Suprapubic skin (tissue), 4 donors: Measurements from ENCODE around the gene KSR2. TPM values are rescaled to one million over a fixed set of nuclear protein-coding genes. Genes with fewer than 3 reads are reported as not detected.

Experiments
- DNase-seq, 2 donors: peaks; one replicate each; pipeline ENCODE4 v3.0.0-alpha.2; 2019; ENCODE audit warnings: low spot score in 2 of 2
- H3K27ac ChIP-seq: fragments of 200-600 bp; sonication (generic); one replicate; pipeline ENCODE4 v1.5.1; 2019
- H3K27me3 ChIP-seq: fragments of 200-600 bp; sonication (generic); one replicate; pipeline ENCODE4 v1.5.1; 2019
- H3K36me3 ChIP-seq: fragments of 200-600 bp; sonication (generic); one replicate; pipeline ENCODE4 v1.5.1; 2019
- H3K4me1 ChIP-seq: fragments of 200-600 bp; sonication (generic); one replicate; pipeline ENCODE4 v1.5.1; 2019
- H3K4me3 ChIP-seq: fragments of 200-600 bp; sonication (generic); one replicate; pipeline ENCODE4 v1.5.1; 2019; ENCODE audit warnings: mild to moderate bottlenecking
- H3K9me3 ChIP-seq: fragments of 200-600 bp; sonication (generic); one replicate; pipeline ENCODE4 v1.5.1; 2019
- EP300 ChIP-seq: sonication (generic); formaldehyde crosslinking; IDR thresholded peaks from one replicate; pipeline ENCODE4 v1.6.1; 2017; ENCODE audit warnings: antibody characterized with exemption
- POLR2A ChIP-seq, 2 donors: fragments of 450-650 bp; IDR thresholded peaks; one replicate each; pipeline ENCODE4 v1.6.1; 2017; ENCODE audit warnings: antibody characterized with exemption in 2 of 2, mild to moderate bottlenecking in 2 of 2, moderate library complexity in 2 of 2
- POLR2AphosphoS5 ChIP-seq, 3 donors: sonication (generic); formaldehyde crosslinking; IDR thresholded peaks; one replicate each; pipeline ENCODE4 v1.6.1; 2017; ENCODE audit warnings: antibody characterized with exemption in 3 of 3
- WGBS: methylation state at CpG from one replicate; pipeline ENCODE4 v1.1.5; 2018; 5-methylcytosine and 5-hydroxymethylcytosine counted together
- total RNA-seq, 4 donors: library from RNA; depleted of rRNA; stranded (reverse); fragments of >200 nt; gene quantifications; one replicate each; pipeline ENCODE4 v1.1.0, GENCODE V29; 2016
- TF ChIP-seq, protein P1 (sequence below), 2 donors: fragments of 200-600 bp in 1 of 2; fragments of 450-650 bp in 1 of 2; sonication (generic) in 1 of 2; IDR thresholded peaks; one replicate each; pipeline ENCODE4 v1.5.1; 2016 to 2019; ENCODE audit warnings: antibody characterized with exemption in 2 of 2, mild to moderate bottlenecking in 1 of 2, moderate library complexity in 1 of 2

The KSR2 gene
- total RNA-seq, 4 donors from 2014 or later: 0.24 to 0.39 (median 0.38) TPM; not detected in 1

- peaks cover 4% of the 10 kb centered on the region for H3K27me3 ChIP-seq
- no peaks in the 10 kb centered on the region for H3K4me1 ChIP-seq
- no peak for DNase-seq
- H3K4me3 ChIP-seq: no peak overlapping the region
- H3K27ac ChIP-seq: no peak overlapping the region
- TF ChIP-seq, protein P1, sequence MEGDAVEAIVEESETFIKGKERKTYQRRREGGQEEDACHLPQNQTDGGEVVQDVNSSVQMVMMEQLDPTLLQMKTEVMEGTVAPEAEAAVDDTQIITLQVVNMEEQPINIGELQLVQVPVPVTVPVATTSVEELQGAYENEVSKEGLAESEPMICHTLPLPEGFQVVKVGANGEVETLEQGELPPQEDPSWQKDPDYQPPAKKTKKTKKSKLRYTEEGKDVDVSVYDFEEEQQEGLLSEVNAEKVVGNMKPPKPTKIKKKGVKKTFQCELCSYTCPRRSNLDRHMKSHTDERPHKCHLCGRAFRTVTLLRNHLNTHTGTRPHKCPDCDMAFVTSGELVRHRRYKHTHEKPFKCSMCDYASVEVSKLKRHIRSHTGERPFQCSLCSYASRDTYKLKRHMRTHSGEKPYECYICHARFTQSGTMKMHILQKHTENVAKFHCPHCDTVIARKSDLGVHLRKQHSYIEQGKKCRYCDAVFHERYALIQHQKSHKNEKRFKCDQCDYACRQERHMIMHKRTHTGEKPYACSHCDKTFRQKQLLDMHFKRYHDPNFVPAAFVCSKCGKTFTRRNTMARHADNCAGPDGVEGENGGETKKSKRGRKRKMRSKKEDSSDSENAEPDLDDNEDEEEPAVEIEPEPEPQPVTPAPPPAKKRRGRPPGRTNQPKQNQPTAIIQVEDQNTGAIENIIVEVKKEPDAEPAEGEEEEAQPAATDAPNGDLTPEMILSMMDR (IDR thresholded peaks at IDR 0.05): no peak
- no peak for TF ChIP-seq POLR2A (IDR thresholded peaks at IDR 0.05)
- TF ChIP-seq POLR2AphosphoS5 (IDR thresholded peaks at IDR 0.05): no peak
- TF ChIP-seq EP300: no peak
- WGBS: 64% methylated on average over 5 of the region's 5 CpGs
- no peaks in the 10 kb centered on the region for H3K9me3 ChIP-seq
- no peaks in the 10 kb centered on the region for H3K36me3 ChIP-seq
These were observed 428.8 kb downstream of the KSR2 start for GRCh38 chr12:117540011-117540410.

GRCh38 chr12:117538926-117539325 is 429.9 kb downstream of the KSR2 start:
- no peak for DNase-seq
- 45% methylated on average over 1 of the region's 1 CpG for WGBS
- H3K27me3 ChIP-seq: peaks cover 4% of the 10 kb centered on the region
- no peaks in the 10 kb centered on the region for H3K9me3 ChIP-seq
- no peaks in the 10 kb centered on the region for H3K4me1 ChIP-seq
- no peak overlapping the region for H3K4me3 ChIP-seq
- H3K36me3 ChIP-seq: no peaks in the 10 kb centered on the region
- TF ChIP-seq, protein P1 (IDR thresholded peaks at IDR 0.05): no peak
- TF ChIP-seq POLR2AphosphoS5 (IDR thresholded peaks at IDR 0.05) (no peak), POLR2A (IDR thresholded peaks at IDR 0.05) (no peak), EP300 (no peak)
- no peak overlapping the region for H3K27ac ChIP-seq

- Histone ChIP-seq H3K4me3 (no peak overlapping the region), H3K4me1 (no peaks in the 10 kb centered on the region), H3K36me3 (no peaks in the 10 kb centered on the region), H3K27me3 (peaks cover 4% of the 10 kb centered on the region), H3K9me3 (no peaks in the 10 kb centered on the region), H3K27ac (no peak overlapping the region)
- WGBS: 85% methylated on average over 8 of the region's 8 CpGs
- DNase-seq: no peak
- TF ChIP-seq, protein P1 (IDR thresholded peaks at IDR 0.05): no peak
- TF ChIP-seq POLR2A (IDR thresholded peaks at IDR 0.05) (no peak), POLR2AphosphoS5 (IDR thresholded peaks at IDR 0.05) (no peak), EP300 (no peak)
These were observed 430.6 kb downstream of the KSR2 start for GRCh38 chr12:117538032-117538690.

GRCh38 chr12:117533687-117534086 is 435.1 kb downstream of the KSR2 start:
- TF ChIP-seq POLR2AphosphoS5 (IDR thresholded peaks at IDR 0.05) (no peak), EP300 (no peak), POLR2A (IDR thresholded peaks at IDR 0.05) (no peak)
- TF ChIP-seq, protein P1 (IDR thresholded peaks at IDR 0.05): no peak
- H3K27ac ChIP-seq: no peak overlapping the region
- no peaks in the 10 kb centered on the region for H3K36me3 ChIP-seq
- no peaks in the 10 kb centered on the region for H3K9me3 ChIP-seq
- H3K27me3 ChIP-seq: peaks cover 4% of the 10 kb centered on the region
- 52% methylated on average over 6 of the region's 6 CpGs for WGBS
- DNase-seq: no peak
- no peaks in the 10 kb centered on the region for H3K4me1 ChIP-seq
- H3K4me3 ChIP-seq: no peak overlapping the region

DNA sequence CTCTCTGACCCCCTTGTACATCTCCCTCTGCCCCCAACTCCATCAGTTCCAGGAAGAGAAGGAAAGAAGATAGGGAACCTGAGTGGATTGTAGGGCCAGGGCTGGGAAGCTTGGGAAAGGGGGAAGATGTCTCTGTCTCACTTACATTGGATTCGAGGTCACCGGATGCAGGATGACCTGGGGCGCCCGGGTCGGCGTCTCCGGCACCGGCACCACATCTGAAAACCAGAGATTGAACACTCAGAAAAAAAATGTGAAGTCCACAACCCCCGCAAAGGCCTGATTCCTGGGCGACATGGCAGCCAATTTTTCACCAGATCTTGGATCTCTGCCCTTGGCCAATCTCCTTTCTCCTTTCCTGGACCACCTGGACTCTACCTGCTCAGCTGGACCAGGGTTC is 438.0 kb downstream of the KSR2 start:
- whole genome bisulfite sequencing: 93% methylated on average over 10 of the region's 10 CpGs
- DNase-seq: no peak
- H3K4me1 ChIP-seq: no peaks in the 10 kb centered on the region
- no peaks in the 10 kb centered on the region for H3K36me3 ChIP-seq
- no peak overlapping the region for H3K4me3 ChIP-seq
- no peak overlapping the region for H3K27ac ChIP-seq
- peaks cover 4% of the 10 kb centered on the region for H3K27me3 ChIP-seq
- TF ChIP-seq, protein P1 (IDR thresholded peaks at IDR 0.05): no peak
- TF ChIP-seq POLR2A (IDR thresholded peaks at IDR 0.05): no peak
- no peak for TF ChIP-seq POLR2AphosphoS5 (IDR thresholded peaks at IDR 0.05)
- TF ChIP-seq EP300: no peak
- no peaks in the 10 kb centered on the region for H3K9me3 ChIP-seq
